Measurements from ENCODE around the gene ZNF689.

Gene ZNF689

DNA sequence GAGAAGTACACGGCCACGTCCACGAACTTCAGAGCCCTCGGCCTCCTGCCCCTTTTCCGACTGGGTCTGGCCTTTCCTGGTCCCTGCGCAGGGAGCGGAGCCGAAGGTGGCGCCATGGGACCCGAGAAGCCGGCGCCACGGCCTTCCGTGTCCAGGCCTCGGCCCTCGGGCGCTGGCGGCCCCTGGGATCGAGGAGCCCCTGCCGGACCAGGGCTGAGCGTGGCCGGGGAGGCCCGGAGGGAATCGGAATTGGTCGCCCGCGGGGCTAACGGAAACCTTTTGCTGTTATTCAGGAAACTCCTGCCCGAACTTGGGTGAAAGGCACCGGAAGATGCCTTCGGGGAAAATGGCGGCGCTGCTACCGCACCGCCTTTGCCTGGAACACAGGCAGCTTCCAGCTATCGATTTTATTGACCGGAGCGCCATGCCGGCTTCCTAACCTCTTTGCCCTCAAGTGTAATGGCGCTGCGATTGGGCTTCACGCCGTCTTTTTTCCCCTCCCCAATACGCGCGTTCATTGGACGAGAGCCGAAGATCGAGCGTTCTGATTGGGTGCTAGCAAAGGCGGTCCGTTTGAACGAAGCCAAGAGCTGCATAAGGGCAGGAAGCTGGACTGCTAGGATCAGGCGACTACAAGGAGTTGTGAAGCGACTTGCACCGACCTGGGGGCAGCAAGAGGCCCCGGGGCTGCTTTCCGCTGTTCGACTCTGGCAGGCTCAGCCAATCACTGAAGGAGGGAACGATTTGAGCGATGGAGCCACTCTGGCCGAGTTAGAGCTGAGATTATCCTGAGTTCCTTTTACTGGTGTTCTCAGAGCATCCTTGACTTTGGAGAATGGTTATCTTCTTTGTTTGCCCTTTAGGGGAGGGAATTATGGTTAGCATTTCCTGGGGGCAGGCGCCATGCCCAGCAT lies at the start of gene ZNF689:
ZNF689 (minus strand) TSS at position 464 of the 914 bp plus-strand sequence; CDS start at position 116, 348 bp downstream.
- Histone ChIP-seq H3K9ac (ENCODE audit: low read length) (peak within 1 kb of the TSS; percentile 91), H3K9me3 (ENCODE audit: control insufficient read depth, low read depth, low read length) (no peaks in the 10 kb centered on the region), H3K27ac (ENCODE audit: low read length) (peak within 1 kb of the TSS; percentile 60), H3K4me1 (ENCODE audit: control insufficient read depth, low read depth, low read length) (peaks cover 4% of the 10 kb centered on the region), H3K36me3 (ENCODE audit: control insufficient read depth, low read depth, low read length) (peaks cover 14% of the 10 kb centered on the region), H3K27me3 (ENCODE audit: control insufficient read depth, insufficient read depth, low read length) (no peaks in the 10 kb centered on the region), H3K4me3 (ENCODE audit: low read length) (peak within 1 kb of the TSS; percentile 82)

- Histone ChIP-seq H3K9ac (ENCODE audit: low read length) (peak overlapping the region; percentile 79), H3K4me1 (ENCODE audit: control insufficient read depth, low read depth, low read length) (no peaks in the 10 kb centered on the region), H3K36me3 (ENCODE audit: control insufficient read depth, low read depth, low read length) (peaks cover 9% of the 10 kb centered on the region), H3K9me3 (ENCODE audit: control insufficient read depth, low read depth, low read length) (no peaks in the 10 kb centered on the region), H3K4me3 (ENCODE audit: low read length) (peak overlapping the region; percentile 96), H3K27ac (ENCODE audit: low read length) (peak overlapping the region; percentile 95), H3K27me3 (ENCODE audit: control insufficient read depth, insufficient read depth, low read length) (peaks cover 42% of the 10 kb centered on the region)
Observed at GRCh38 chr16:30658731-30659506, 48.7 kb upstream of the ZNF689 start.

DNA sequence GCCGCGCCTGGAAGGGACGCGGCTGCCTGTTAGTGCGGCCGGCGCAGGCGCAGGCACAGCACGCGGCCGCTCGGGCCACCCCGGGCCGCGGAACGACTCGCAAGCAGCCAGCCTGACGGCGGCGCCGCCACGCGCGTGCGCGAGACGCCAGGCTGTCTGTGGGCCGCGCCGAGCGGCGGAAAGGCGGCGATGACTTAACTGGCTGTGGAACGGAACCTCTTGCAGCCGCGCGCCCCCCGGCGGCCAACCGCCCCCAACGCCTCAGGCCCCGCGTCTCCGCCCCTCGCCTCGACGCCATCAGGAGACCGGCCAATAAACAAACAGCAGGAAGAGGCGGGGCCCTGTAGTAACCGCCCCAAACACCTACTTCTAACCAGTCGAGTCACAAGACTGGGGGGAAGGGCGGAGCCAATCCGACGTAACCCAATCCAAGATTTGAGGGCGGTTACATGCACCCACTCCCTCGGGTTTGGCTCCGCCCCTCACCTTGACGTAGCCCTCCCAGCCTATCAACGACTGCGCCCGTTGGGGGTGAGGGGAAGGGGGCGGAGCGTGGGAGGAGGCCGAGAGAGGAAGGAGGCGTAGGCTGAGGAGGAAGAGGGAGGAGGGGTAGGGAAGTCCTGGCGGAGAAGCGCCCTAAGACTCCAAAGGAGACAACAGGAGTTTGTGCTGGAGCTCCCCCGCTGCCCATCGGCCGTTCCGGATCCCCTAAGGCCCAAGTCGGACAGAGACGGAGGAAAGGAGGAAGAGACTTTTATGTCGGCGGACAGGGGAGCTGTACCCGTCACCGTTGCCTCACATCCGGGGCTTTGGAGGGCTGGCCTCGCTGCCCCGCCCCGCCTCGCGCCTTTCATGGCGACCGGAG lies 47.9 kb upstream of the ZNF689 start, which contains the start of gene FBRS:
FBRS (plus strand) TSS at position 566 of the 865 bp plus-strand sequence. CDS start 1,088 bp downstream, outside the sequence.
- Histone ChIP-seq H3K27me3 (ENCODE audit: control insufficient read depth, insufficient read depth, low read length) (peaks cover 38% of the 10 kb centered on the region), H3K4me1 (ENCODE audit: control insufficient read depth, low read depth, low read length) (no peaks in the 10 kb centered on the region), H3K4me3 (ENCODE audit: low read length) (peak within 1 kb of the TSS; percentile 96), H3K9ac (ENCODE audit: low read length) (peak within 1 kb of the TSS; percentile 79), H3K9me3 (ENCODE audit: control insufficient read depth, low read depth, low read length) (no peaks in the 10 kb centered on the region), H3K36me3 (ENCODE audit: control insufficient read depth, low read depth, low read length) (peaks cover 8% of the 10 kb centered on the region), H3K27ac (ENCODE audit: low read length) (peak within 1 kb of the TSS; percentile 95)

DNA sequence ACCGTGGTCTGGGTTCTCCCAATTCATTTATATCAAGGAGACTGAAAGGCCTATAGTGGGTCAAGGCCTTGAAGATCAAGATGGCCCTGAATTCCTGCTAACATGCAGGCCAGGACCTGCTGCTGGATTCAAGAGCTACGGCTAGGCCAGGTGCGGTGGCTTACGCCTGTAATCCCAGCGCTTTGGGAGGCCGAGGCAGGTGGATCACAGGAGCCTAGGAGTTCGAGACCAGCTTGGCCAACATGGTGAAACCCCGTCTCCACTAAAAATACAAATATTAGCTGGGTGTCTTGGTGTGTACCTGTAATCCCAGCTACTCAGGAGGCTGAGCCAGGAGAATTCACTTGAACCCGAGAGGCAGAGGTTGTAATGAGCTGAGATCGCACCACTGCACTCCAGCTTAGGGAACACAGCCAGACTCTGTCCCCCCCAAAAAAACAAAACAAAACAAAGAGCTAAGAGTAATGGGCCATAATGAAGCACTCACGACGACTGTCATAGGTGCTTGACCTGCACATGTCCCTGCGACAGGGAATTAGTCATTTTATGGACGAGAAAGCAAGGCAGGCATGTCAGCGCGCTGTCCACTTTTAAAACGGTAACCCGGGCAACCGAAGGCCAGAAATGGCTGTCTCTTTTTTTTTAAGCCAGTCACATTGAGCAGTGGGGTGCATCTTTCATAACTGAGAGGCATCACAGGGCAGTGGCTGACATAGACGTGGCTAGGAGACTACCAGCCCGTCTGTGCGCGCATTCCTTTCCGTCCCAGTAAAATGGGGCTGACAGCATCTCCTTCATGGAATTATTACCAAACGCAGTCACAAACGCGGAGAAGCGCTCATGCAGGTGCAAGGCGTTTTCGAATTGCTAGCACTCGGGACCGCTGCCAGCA lies 47.0 kb upstream of the ZNF689 start:
- Histone ChIP-seq H3K9ac (ENCODE audit: low read length) (no peak overlapping the region), H3K4me3 (ENCODE audit: low read length) (peak overlapping the region; percentile 96), H3K27ac (ENCODE audit: low read length) (no peak overlapping the region), H3K4me1 (ENCODE audit: control insufficient read depth, low read depth, low read length) (no peaks in the 10 kb centered on the region), H3K27me3 (ENCODE audit: control insufficient read depth, insufficient read depth, low read length) (peaks cover 41% of the 10 kb centered on the region), H3K36me3 (ENCODE audit: control insufficient read depth, low read depth, low read length) (peaks cover 4% of the 10 kb centered on the region), H3K9me3 (ENCODE audit: control insufficient read depth, low read depth, low read length) (no peaks in the 10 kb centered on the region)

- Histone ChIP-seq H3K27me3 (ENCODE audit: control insufficient read depth, insufficient read depth, low read length) (peaks cover 39% of the 10 kb centered on the region), H3K36me3 (ENCODE audit: control insufficient read depth, low read depth, low read length) (peaks cover 1% of the 10 kb centered on the region), H3K27ac (ENCODE audit: low read length) (no peak overlapping the region), H3K4me1 (ENCODE audit: control insufficient read depth, low read depth, low read length) (peaks cover 3% of the 10 kb centered on the region), H3K9me3 (ENCODE audit: control insufficient read depth, low read depth, low read length) (no peaks in the 10 kb centered on the region), H3K9ac (ENCODE audit: low read length) (no peak overlapping the region), H3K4me3 (ENCODE audit: low read length) (no peak overlapping the region)
Observed at GRCh38 chr16:30656388-30656787, 46.2 kb upstream of the ZNF689 start.

GRCh38 chr16:30655815-30656347 lies 45.7 kb upstream of the ZNF689 start:
- Histone ChIP-seq H3K27ac (ENCODE audit: low read length) (no peak overlapping the region), H3K27me3 (ENCODE audit: control insufficient read depth, insufficient read depth, low read length) (peaks cover 34% of the 10 kb centered on the region), H3K4me3 (ENCODE audit: low read length) (no peak overlapping the region), H3K9me3 (ENCODE audit: control insufficient read depth, low read depth, low read length) (no peaks in the 10 kb centered on the region), H3K4me1 (ENCODE audit: control insufficient read depth, low read depth, low read length) (peaks cover 3% of the 10 kb centered on the region), H3K9ac (ENCODE audit: low read length) (no peak overlapping the region), H3K36me3 (ENCODE audit: control insufficient read depth, low read depth, low read length) (no peaks in the 10 kb centered on the region)

DNA sequence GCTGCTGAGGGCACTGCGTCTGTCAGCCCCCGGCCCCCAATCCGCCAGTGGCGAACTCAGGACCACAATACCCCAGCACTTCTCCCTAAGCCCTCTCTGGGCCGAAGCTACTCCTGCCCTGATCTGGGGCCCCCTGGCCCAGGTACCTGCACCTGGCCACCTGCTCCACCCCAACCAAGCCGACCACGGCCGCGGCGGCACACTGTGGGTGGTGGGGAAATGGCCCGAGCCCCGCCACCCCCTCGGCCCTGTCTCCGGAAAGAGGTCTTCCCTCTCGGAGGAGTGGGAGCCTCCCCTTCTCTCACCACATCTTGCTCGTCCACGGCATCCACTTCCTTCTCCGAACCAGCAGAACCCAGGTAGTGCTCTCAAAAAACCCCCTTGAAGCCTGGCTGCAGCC lies 44.7 kb upstream of the ZNF689 start:
- Histone ChIP-seq H3K9ac (ENCODE audit: low read length) (no peak overlapping the region), H3K27ac (ENCODE audit: low read length) (no peak overlapping the region), H3K9me3 (ENCODE audit: control insufficient read depth, low read depth, low read length) (no peaks in the 10 kb centered on the region), H3K4me1 (ENCODE audit: control insufficient read depth, low read depth, low read length) (peaks cover 8% of the 10 kb centered on the region), H3K27me3 (ENCODE audit: control insufficient read depth, insufficient read depth, low read length) (peaks cover 23% of the 10 kb centered on the region), H3K4me3 (ENCODE audit: low read length) (no peak overlapping the region), H3K36me3 (ENCODE audit: control insufficient read depth, low read depth, low read length) (no peaks in the 10 kb centered on the region)

GRCh38 chr16:30652718-30653117 lies 42.5 kb upstream of the ZNF689 start:
- Histone ChIP-seq H3K9ac (ENCODE audit: low read length) (no peak overlapping the region), H3K36me3 (ENCODE audit: control insufficient read depth, low read depth, low read length) (no peaks in the 10 kb centered on the region), H3K9me3 (ENCODE audit: control insufficient read depth, low read depth, low read length) (no peaks in the 10 kb centered on the region), H3K27ac (ENCODE audit: low read length) (no peak overlapping the region), H3K4me3 (ENCODE audit: low read length) (no peak overlapping the region), H3K27me3 (ENCODE audit: control insufficient read depth, insufficient read depth, low read length) (peaks cover 21% of the 10 kb centered on the region), H3K4me1 (ENCODE audit: control insufficient read depth, low read depth, low read length) (peaks cover 8% of the 10 kb centered on the region)

DNA sequence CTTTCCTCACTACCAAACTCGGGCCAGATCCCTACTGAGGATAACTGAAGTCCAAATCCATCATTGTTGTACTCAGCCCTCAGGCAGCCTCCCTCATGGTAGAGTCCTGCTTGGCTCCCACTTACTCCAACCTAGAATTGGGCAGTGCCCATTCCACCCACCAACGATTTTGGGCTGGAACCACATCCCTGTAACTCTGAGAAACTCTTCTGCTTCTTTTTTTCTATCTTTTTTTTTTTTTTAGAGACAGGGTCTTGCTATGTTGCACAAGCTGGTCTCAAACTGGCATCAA lies 41.8 kb upstream of the ZNF689 start:
- Histone ChIP-seq H3K27me3 (ENCODE audit: control insufficient read depth, insufficient read depth, low read length) (peaks cover 18% of the 10 kb centered on the region), H3K36me3 (ENCODE audit: control insufficient read depth, low read depth, low read length) (no peaks in the 10 kb centered on the region), H3K4me3 (ENCODE audit: low read length) (peak overlapping the region; percentile 77), H3K9ac (ENCODE audit: low read length) (no peak overlapping the region), H3K9me3 (ENCODE audit: control insufficient read depth, low read depth, low read length) (no peaks in the 10 kb centered on the region), H3K4me1 (ENCODE audit: control insufficient read depth, low read depth, low read length) (peaks cover 8% of the 10 kb centered on the region), H3K27ac (ENCODE audit: low read length) (no peak overlapping the region)
